ENCODE results near the gene CELF4.

Gene CELF4

GRCh38 chr18:37543321-37543720, 22.3 kb downstream of the CELF4 start:
- H3K4me3 ChIP-seq (ENCODE audit: low read depth in 1 of 5, low read length in 5 of 5): no peak overlapping the region
- H3K9me3 ChIP-seq (ENCODE audit: control insufficient read depth in 5 of 5, low read length in 5 of 5): no peaks in the 10 kb centered on the region
- H3K27ac ChIP-seq (ENCODE audit: low read depth, low read length): no peak overlapping the region
- H3K4me1 ChIP-seq (ENCODE audit: control insufficient read depth in 5 of 5, insufficient read depth in 5 of 5, low read length in 5 of 5): no peaks in the 10 kb centered on the region
- H3K36me3 ChIP-seq (ENCODE audit: control insufficient read depth in 5 of 5, insufficient read depth in 5 of 5, low read length in 5 of 5): no peaks in the 10 kb centered on the region
- no peak overlapping the region for H3K9ac ChIP-seq (ENCODE audit: low read length in 5 of 5)
- H3K27me3 ChIP-seq (ENCODE audit: control insufficient read depth in 5 of 5, insufficient read depth in 4 of 5, low read length in 5 of 5): peaks cover 21 to 30% (median 25%) of the 10 kb centered on the region in 5 donors

- no peaks in the 10 kb centered on the region for H3K9me3 ChIP-seq (ENCODE audit: control insufficient read depth in 5 of 5, low read length in 5 of 5)
- no peaks in the 10 kb centered on the region for H3K36me3 ChIP-seq (ENCODE audit: control insufficient read depth in 5 of 5, insufficient read depth in 5 of 5, low read length in 5 of 5)
- H3K27ac ChIP-seq (ENCODE audit: low read depth, low read length): no peak overlapping the region
- H3K27me3 ChIP-seq (ENCODE audit: control insufficient read depth in 5 of 5, insufficient read depth in 4 of 5, low read length in 5 of 5): peaks cover 25 to 41% (median 29%) of the 10 kb centered on the region in 5 donors
- no peaks in the 10 kb centered on the region for H3K4me1 ChIP-seq (ENCODE audit: control insufficient read depth in 5 of 5, insufficient read depth in 5 of 5, low read length in 5 of 5)
- H3K4me3 ChIP-seq (ENCODE audit: low read depth in 1 of 5, low read length in 5 of 5): no peak overlapping the region
- no peak overlapping the region for H3K9ac ChIP-seq (ENCODE audit: low read length in 5 of 5)
Measured at GRCh38 chr18:37541517-37541916, 24.1 kb downstream of the CELF4 start.

- Histone ChIP-seq H3K27ac (ENCODE audit: low read depth, low read length) (no peak overlapping the region), H3K4me3 (ENCODE audit: low read depth in 1 of 5, low read length in 5 of 5) (no peak overlapping the region), H3K9me3 (ENCODE audit: control insufficient read depth in 5 of 5, low read length in 5 of 5) (no peaks in the 10 kb centered on the region), H3K9ac (ENCODE audit: low read length in 5 of 5) (no peak overlapping the region), H3K27me3 (ENCODE audit: control insufficient read depth in 5 of 5, insufficient read depth in 4 of 5, low read length in 5 of 5) (peaks cover 25 to 45% (median 28%) of the 10 kb centered on the region in 5 donors), H3K36me3 (ENCODE audit: control insufficient read depth in 5 of 5, insufficient read depth in 5 of 5, low read length in 5 of 5) (no peaks in the 10 kb centered on the region), H3K4me1 (ENCODE audit: control insufficient read depth in 5 of 5, insufficient read depth in 5 of 5, low read length in 5 of 5) (no peaks in the 10 kb centered on the region)
Measured at GRCh38 chr18:37540424-37541138, 25.0 kb downstream of the CELF4 start.

GRCh38 chr18:37539236-37539635, 26.4 kb downstream of the CELF4 start:
- Histone ChIP-seq H3K4me3 (ENCODE audit: low read depth in 1 of 5, low read length in 5 of 5) (no peak overlapping the region), H3K9me3 (ENCODE audit: control insufficient read depth in 5 of 5, low read length in 5 of 5) (no peaks in the 10 kb centered on the region), H3K36me3 (ENCODE audit: control insufficient read depth in 5 of 5, insufficient read depth in 5 of 5, low read length in 5 of 5) (no peaks in the 10 kb centered on the region), H3K27me3 (ENCODE audit: control insufficient read depth in 5 of 5, insufficient read depth in 4 of 5, low read length in 5 of 5) (peaks cover 25 to 45% (median 29%) of the 10 kb centered on the region in 5 donors), H3K27ac (ENCODE audit: low read depth, low read length) (no peak overlapping the region), H3K4me1 (ENCODE audit: control insufficient read depth in 5 of 5, insufficient read depth in 5 of 5, low read length in 5 of 5) (no peaks in the 10 kb centered on the region), H3K9ac (ENCODE audit: low read length in 5 of 5) (no peak overlapping the region)

- Histone ChIP-seq H3K27me3 (ENCODE audit: control insufficient read depth in 5 of 5, insufficient read depth in 4 of 5, low read length in 5 of 5) (peaks cover 25 to 48% (median 29%) of the 10 kb centered on the region in 5 donors), H3K4me3 (ENCODE audit: low read depth in 1 of 5, low read length in 5 of 5) (no peak overlapping the region), H3K36me3 (ENCODE audit: control insufficient read depth in 5 of 5, insufficient read depth in 5 of 5, low read length in 5 of 5) (no peaks in the 10 kb centered on the region), H3K27ac (ENCODE audit: low read depth, low read length) (no peak overlapping the region), H3K9me3 (ENCODE audit: control insufficient read depth in 5 of 5, low read length in 5 of 5) (no peaks in the 10 kb centered on the region), H3K4me1 (ENCODE audit: control insufficient read depth in 5 of 5, insufficient read depth in 5 of 5, low read length in 5 of 5) (no peaks in the 10 kb centered on the region), H3K9ac (ENCODE audit: low read length in 5 of 5) (no peak overlapping the region)
Measured at GRCh38 chr18:37538526-37539205, 26.9 kb downstream of the CELF4 start.

GRCh38 chr18:37537868-37538525, 27.6 kb downstream of the CELF4 start:
- Histone ChIP-seq H3K4me1 (ENCODE audit: control insufficient read depth in 5 of 5, insufficient read depth in 5 of 5, low read length in 5 of 5) (no peaks in the 10 kb centered on the region), H3K36me3 (ENCODE audit: control insufficient read depth in 5 of 5, insufficient read depth in 5 of 5, low read length in 5 of 5) (no peaks in the 10 kb centered on the region), H3K27me3 (ENCODE audit: control insufficient read depth in 5 of 5, insufficient read depth in 4 of 5, low read length in 5 of 5) (peaks cover 25 to 45% (median 29%) of the 10 kb centered on the region in 5 donors), H3K9ac (ENCODE audit: low read length in 5 of 5) (no peak overlapping the region), H3K9me3 (ENCODE audit: control insufficient read depth in 5 of 5, low read length in 5 of 5) (no peaks in the 10 kb centered on the region), H3K27ac (ENCODE audit: low read depth, low read length) (no peak overlapping the region), H3K4me3 (ENCODE audit: low read depth in 1 of 5, low read length in 5 of 5) (no peak overlapping the region)

- Histone ChIP-seq H3K9ac (ENCODE audit: low read length in 5 of 5) (no peak overlapping the region), H3K27ac (ENCODE audit: low read depth, low read length) (no peak overlapping the region), H3K27me3 (ENCODE audit: control insufficient read depth in 5 of 5, insufficient read depth in 4 of 5, low read length in 5 of 5) (peaks cover 25 to 45% (median 35%) of the 10 kb centered on the region in 5 donors), H3K9me3 (ENCODE audit: control insufficient read depth in 5 of 5, low read length in 5 of 5) (no peaks in the 10 kb centered on the region), H3K4me3 (ENCODE audit: low read depth in 1 of 5, low read length in 5 of 5) (no peak overlapping the region), H3K36me3 (ENCODE audit: control insufficient read depth in 5 of 5, insufficient read depth in 5 of 5, low read length in 5 of 5) (no peaks in the 10 kb centered on the region), H3K4me1 (ENCODE audit: control insufficient read depth in 5 of 5, insufficient read depth in 5 of 5, low read length in 5 of 5) (no peaks in the 10 kb centered on the region)
Measured at GRCh38 chr18:37536656-37537055, 28.9 kb downstream of the CELF4 start.

GRCh38 chr18:37535968-37536367, 29.6 kb downstream of the CELF4 start:
- peaks cover 22 to 47% (median 35%) of the 10 kb centered on the region in 5 donors for H3K27me3 ChIP-seq (ENCODE audit: control insufficient read depth in 5 of 5, insufficient read depth in 4 of 5, low read length in 5 of 5)
- no peaks in the 10 kb centered on the region for H3K36me3 ChIP-seq (ENCODE audit: control insufficient read depth in 5 of 5, insufficient read depth in 5 of 5, low read length in 5 of 5)
- no peak overlapping the region for H3K27ac ChIP-seq (ENCODE audit: low read depth, low read length)
- no peak overlapping the region for H3K4me3 ChIP-seq (ENCODE audit: low read depth in 1 of 5, low read length in 5 of 5)
- no peaks in the 10 kb centered on the region for H3K4me1 ChIP-seq (ENCODE audit: control insufficient read depth in 5 of 5, insufficient read depth in 5 of 5, low read length in 5 of 5)
- no peaks in the 10 kb centered on the region for H3K9me3 ChIP-seq (ENCODE audit: control insufficient read depth in 5 of 5, low read length in 5 of 5)
- H3K9ac ChIP-seq (ENCODE audit: low read length in 5 of 5): no peak overlapping the region

GRCh38 chr18:37534627-37535026, 31.0 kb downstream of the CELF4 start:
- no peak overlapping the region for H3K9ac ChIP-seq (ENCODE audit: low read length in 5 of 5)
- H3K4me3 ChIP-seq (ENCODE audit: low read depth in 1 of 5, low read length in 5 of 5): no peak overlapping the region
- H3K9me3 ChIP-seq (ENCODE audit: control insufficient read depth in 5 of 5, low read length in 5 of 5): no peaks in the 10 kb centered on the region
- no peak overlapping the region for H3K27ac ChIP-seq (ENCODE audit: low read depth, low read length)
- peaks cover 0 to 6% (median 0%) of the 10 kb centered on the region in 5 donors for H3K4me1 ChIP-seq (ENCODE audit: control insufficient read depth in 5 of 5, insufficient read depth in 5 of 5, low read length in 5 of 5)
- H3K27me3 ChIP-seq (ENCODE audit: control insufficient read depth in 5 of 5, insufficient read depth in 4 of 5, low read length in 5 of 5): peaks cover 20 to 36% (median 28%) of the 10 kb centered on the region in 5 donors
- H3K36me3 ChIP-seq (ENCODE audit: control insufficient read depth in 5 of 5, insufficient read depth in 5 of 5, low read length in 5 of 5): no peaks in the 10 kb centered on the region

All from subcutaneous abdominal adipose tissue (tissue), 5 donors.